Suprapubic skin (tissue), 4 donors: ENCODE measurements around the gene EFCAB12.

Source experiments
- CTCF ChIP-seq, 2 donors: fragments of 200-600 bp in 1 of 2; fragments of 450-650 bp in 1 of 2; sonication (generic) in 1 of 2; IDR thresholded peaks; one replicate each; pipeline ENCODE4 v1.5.1; 2016 to 2019; ENCODE audit warnings: antibody characterized with exemption in 2 of 2, mild to moderate bottlenecking in 1 of 2, moderate library complexity in 1 of 2
- EP300 ChIP-seq: sonication (generic); formaldehyde crosslinking; IDR thresholded peaks from one replicate; pipeline ENCODE4 v1.6.1; 2017; ENCODE audit warnings: antibody characterized with exemption
- POLR2A ChIP-seq, 2 donors: fragments of 450-650 bp; IDR thresholded peaks; one replicate each; pipeline ENCODE4 v1.6.1; 2017; ENCODE audit warnings: antibody characterized with exemption in 2 of 2, mild to moderate bottlenecking in 2 of 2, moderate library complexity in 2 of 2
- POLR2AphosphoS5 ChIP-seq, 3 donors: sonication (generic); formaldehyde crosslinking; IDR thresholded peaks; one replicate each; pipeline ENCODE4 v1.6.1; 2017; ENCODE audit warnings: antibody characterized with exemption in 3 of 3

DNA sequence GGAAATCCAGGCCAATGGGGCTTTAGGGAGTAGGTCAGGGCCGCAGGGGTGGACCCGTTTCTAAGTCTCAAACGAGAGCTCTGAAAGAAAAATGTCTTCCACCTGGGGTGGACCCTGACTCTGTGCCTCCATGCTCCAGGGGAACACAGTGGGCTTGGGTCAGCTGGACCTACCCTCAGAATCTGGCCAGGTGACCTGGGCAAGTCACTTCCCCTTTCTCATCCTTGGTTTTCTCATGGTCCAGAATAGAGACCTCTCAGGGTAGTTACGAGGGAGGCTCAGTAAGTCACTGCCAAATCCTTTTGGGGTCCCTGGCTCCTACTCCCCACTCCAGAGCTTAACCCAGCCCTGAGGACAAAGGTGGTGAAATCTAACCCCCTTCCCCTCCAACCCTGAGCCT is 25.8 kb downstream of the EFCAB12 start:
- TF ChIP-seq CTCF (IDR thresholded peaks at IDR 0.05) (no peak), POLR2A (IDR thresholded peaks at IDR 0.05) (no peak), POLR2AphosphoS5 (IDR thresholded peaks at IDR 0.05) (no peak), EP300 (no peak)
